SK-N-SH (cell line): ENCODE data around the gene DAGLB. TPM values are rescaled to one million over a fixed set of nuclear protein-coding genes. Genes with fewer than 3 reads are reported as not detected.

ENCODE experiments used
- CTCF ChIA-PET: fragments of 300-600, 350-600 bp; formaldehyde crosslinking; extraction: SDS; loops from one replicate; lab custom pipeline; 2021; lab: Yijun Ruan, JAX
- POLR2A ChIA-PET: fragments of 350-600 bp; sonication (Branson Sonifier 250); formaldehyde crosslinking; extraction: SDS; loops from one replicate; lab custom pipeline; 2020; ENCODE audit warnings: antibody characterized with exemption, inconsistent platforms; lab: Yijun Ruan, JAX
- DNase-seq: peaks from one replicate; pipeline ENCODE4 v3.0.0; 2012
- H2AFZ ChIP-seq: fragments of 200-600 bp; sonication (generic); 2 replicates; pipeline ENCODE4 v1.8.1; 2016; ENCODE audit warnings: antibody characterized with exemption, mild to moderate bottlenecking, low read depth
- H3F3A ChIP-seq: fragments of 200-600 bp; sonication (generic); replicated peaks from 2 replicates; pipeline ENCODE3; 2016; ENCODE audit warnings: antibody characterized with exemption, mild to moderate bottlenecking; ENCODE audit not compliant: insufficient read depth
- H3K27ac ChIP-seq, 2 experiments: fragments of 200-500 bp in 1 of 2; fragments of 200-600 bp in 1 of 2; sonication (Bioruptor generic) in 1 of 2; sonication (generic), shearing (Covaris generic) in 1 of 2; 2 replicates each; pipeline versions ENCODE4 v1.5.1 to v1.6.1; 2014 to 2016; ENCODE audit warnings: low read depth in 2 of 2, inconsistent platforms in 1 of 2, low read length in 1 of 2, mild to moderate bottlenecking in 1 of 2, mixed read lengths in 1 of 2
- H3K27me3 ChIP-seq: fragments of 200-600 bp; sonication (generic), shearing (Covaris generic); 2 replicates; pipeline ENCODE4 v1.6.1; 2016; ENCODE audit warnings: mixed run types; ENCODE audit not compliant: insufficient read depth
- H3K36me3 ChIP-seq, 2 experiments: fragments of 200-500 bp in 1 of 2; fragments of 200-600 bp in 1 of 2; sonication (Bioruptor generic) in 1 of 2; sonication (generic) in 1 of 2; replicated peaks in 1 of 2; 2 replicates each; pipeline versions ENCODE3 to v1.5.1; 2014 to 2016; ENCODE audit warnings: low read length in 1 of 2, mild to moderate bottlenecking in 1 of 2; ENCODE audit not compliant: insufficient read depth in 2 of 2, control insufficient read depth in 1 of 2
- H3K4me1 ChIP-seq, 2 experiments: fragments of 200-500 bp in 1 of 2; fragments of 200-600 bp in 1 of 2; sonication (Bioruptor generic) in 1 of 2; sonication (generic), shearing (Covaris generic) in 1 of 2; 2 replicates each; pipeline versions ENCODE4 v1.5.1 to v1.6.1; 2014 to 2016; ENCODE audit warnings: low read depth in 1 of 2, low read length in 1 of 2, mixed run types in 1 of 2; ENCODE audit not compliant: insufficient read depth in 2 of 2, control insufficient read depth in 1 of 2
- H3K4me2 ChIP-seq: fragments of 200-600 bp; sonication (generic), shearing (Covaris generic); 2 replicates; pipeline ENCODE4 v1.6.1; 2017; ENCODE audit warnings: mixed run types
- H3K4me3 ChIP-seq, 2 experiments: fragments of 200-500 bp in 1 of 2; fragments of 200-600 bp in 1 of 2; sonication (Bioruptor generic) in 1 of 2; sonication (generic), shearing (Covaris generic) in 1 of 2; 2 replicates each; pipeline versions ENCODE4 v1.5.1 to v1.8.1; 2014 to 2016; ENCODE audit warnings: low read depth in 2 of 2, inconsistent platforms in 1 of 2, low read length in 1 of 2, mild to moderate bottlenecking in 1 of 2, mixed read lengths in 1 of 2, moderate library complexity in 1 of 2
- H3K79me2 ChIP-seq: fragments of 200-600 bp; sonication (generic); 2 replicates; pipeline ENCODE4 v1.8.1; 2017; ENCODE audit warnings: mild to moderate bottlenecking; ENCODE audit not compliant: insufficient read depth
- H3K9ac ChIP-seq: fragments of 200-600 bp; sonication (generic); 2 replicates; pipeline ENCODE4 v1.6.1; 2017; ENCODE audit warnings: mixed run types
- H3K9me2 ChIP-seq: fragments of 200-600 bp; sonication (generic); 2 replicates; pipeline ENCODE4 v1.6.1; 2017; ENCODE audit warnings: mixed run types
- H3K9me3 ChIP-seq: fragments of 200-600 bp; sonication (generic); 2 replicates; pipeline ENCODE4 v1.6.1; 2017; ENCODE audit warnings: mixed run types, mild to moderate bottlenecking, moderate library complexity
- H4K20me1 ChIP-seq: fragments of 200-600 bp; sonication (generic); 2 replicates; pipeline ENCODE4 v1.6.1; 2017; ENCODE audit warnings: mild to moderate bottlenecking, mixed run types; ENCODE audit not compliant: insufficient read depth
- CHD2 ChIP-seq: fragments of 150-350 bp; IDR thresholded peaks from 2 replicates; pipeline ENCODE4 v1.6.1; 2018; ENCODE audit warnings: low read length; ENCODE audit not compliant: partially characterized antibody
- CTCF ChIP-seq: fragments of 200-600 bp; sonication (generic); IDR thresholded peaks from 2 replicates; pipeline ENCODE4 v1.6.1; 2017; ENCODE audit warnings: antibody characterized with exemption, mild to moderate bottlenecking, moderate library complexity
- ELF1 ChIP-seq: IDR thresholded peaks from 2 replicates; pipeline ENCODE4 v1.4.0; 2012
- FOXJ3 ChIP-seq: sonication (generic); formaldehyde crosslinking; IDR thresholded peaks from 2 replicates; pipeline ENCODE4 v1.5.1; 2020; ENCODE audit warnings: mild to moderate bottlenecking, missing genetic modification reagents
- FOXM1 ChIP-seq: IDR thresholded peaks from 2 replicates; pipeline ENCODE4 v1.4.0; 2012; ENCODE audit warnings: low read depth, mild to moderate bottlenecking
- JUND ChIP-seq: IDR thresholded peaks from 2 replicates; pipeline ENCODE4 v1.4.0; 2012
- MAX ChIP-seq: IDR thresholded peaks from 2 replicates; pipeline ENCODE4 v1.4.0; 2012; ENCODE audit warnings: low read depth
- MEF2A ChIP-seq: IDR thresholded peaks from 2 replicates; pipeline ENCODE4 v1.4.0; 2012; ENCODE audit warnings: low read depth, borderline replicate concordance
- MXI1 ChIP-seq: IDR thresholded peaks from 2 replicates; pipeline ENCODE4 v1.6.1; 2012; ENCODE audit warnings: mild to moderate bottlenecking, low read depth, low read length, improper control_type of control experiment
- PBX3 ChIP-seq: IDR thresholded peaks from 2 replicates; pipeline ENCODE4; 2012
- POLR2AphosphoS5 ChIP-seq: IDR thresholded peaks from 2 replicates; pipeline ENCODE4 v1.6.1; 2012; ENCODE audit warnings: low read depth, low read length
- RAD21 ChIP-seq: IDR thresholded peaks from 2 replicates; pipeline ENCODE4 v1.6.1; 2012; ENCODE audit warnings: mild to moderate bottlenecking, low read length
- RCOR1 ChIP-seq: fragments of 150-350 bp; IDR thresholded peaks from 2 replicates; pipeline ENCODE4 v1.6.1; 2017; ENCODE audit warnings: antibody characterized with exemption, low read length
- RFX5 ChIP-seq: IDR thresholded peaks from 2 replicates; pipeline ENCODE4 v1.6.1; 2012; ENCODE audit warnings: mild to moderate bottlenecking, improper control_type of control experiment, low read length
- RXRA ChIP-seq: IDR thresholded peaks from 2 replicates; pipeline ENCODE4 v1.4.0; 2012; ENCODE audit warnings: low read depth, mild to moderate bottlenecking, borderline replicate concordance
- TAF1 ChIP-seq: IDR thresholded peaks from 2 replicates; pipeline ENCODE4 v1.6.1; 2012; ENCODE audit warnings: low read depth, mild to moderate bottlenecking, low read length, moderate library complexity, borderline replicate concordance
- TCF12 ChIP-seq: IDR thresholded peaks from 2 replicates; pipeline ENCODE4 v1.4.0; 2012
- TEAD4 ChIP-seq: IDR thresholded peaks from 2 replicates; pipeline ENCODE4 v1.4.0; 2012; ENCODE audit warnings: mild to moderate bottlenecking, borderline replicate concordance; ENCODE audit not compliant: insufficient read depth
- USF2 ChIP-seq: fragments of 150-350 bp; IDR thresholded peaks from 2 replicates; pipeline ENCODE4 v1.6.1; 2017; ENCODE audit warnings: antibody characterized with exemption, low read length, low read depth, borderline replicate concordance
- YY1 ChIP-seq: IDR thresholded peaks from 2 replicates; pipeline ENCODE4 v1.4.0; 2012; ENCODE audit warnings: low read depth, mild to moderate bottlenecking
- ZBTB33 ChIP-seq: IDR thresholded peaks from 2 replicates; pipeline ENCODE4 v1.4.0; 2012; ENCODE audit warnings: low read depth, borderline replicate concordance
- WGBS: methylation state at CpG from one replicate; pipeline ENCODE4 v1.1.6; 2017; ENCODE audit warnings: low lambda C conversion rate; 5-methylcytosine and 5-hydroxymethylcytosine counted together
- polyA plus RNA-seq, 3 experiments: library from polyadenylated mRNA; depleted of rRNA; stranded (reverse); fragments of >200 nt; gene quantifications; 2 replicates each; pipeline ENCODE4 v1.2.3, GENCODE V29; 2012

Gene DAGLB
- polyA plus RNA-seq, 1 of the 3 experiments (the other 2 are of a cell fraction), result 24.1 TPM

- H3K9me3 ChIP-seq, result no peaks in the 10 kb centered on the region
- H3F3A ChIP-seq, result peaks cover 3% of the 10 kb centered on the region
- peaks cover 69% of the 10 kb centered on the region for H4K20me1 ChIP-seq
- 95% methylated on average over 6 of the region's 6 CpGs for whole genome bisulfite sequencing
- peaks cover 81% of the 10 kb centered on the region for H3K79me2 ChIP-seq
- no peak overlapping the region for H3K9ac ChIP-seq
- DNase-seq, result no peak
- H3K4me2 ChIP-seq, result peak overlapping the region; percentile 84
- peak overlapping the region in 1 of 2 experiments; percentile 13; a peak in 1 of 4 replicates for H3K4me3 ChIP-seq
- no peak overlapping the region for H3K27ac ChIP-seq
- H3K36me3 ChIP-seq, result peaks cover 16 to 46% of the 10 kb centered on the region in 2 experiments
- no peak for TF ChIP-seq ELF1
- TF ChIP-seq TAF1, result no peak
- TF ChIP-seq ZBTB33, result no peak
- TF ChIP-seq RCOR1, result no peak
- TF ChIP-seq USF2, result no peak
- no peak for TF ChIP-seq PBX3
- TF ChIP-seq MXI1, result no peak
- TF ChIP-seq RFX5, result no peak
- no peak for TF ChIP-seq YY1
- no peak for TF ChIP-seq FOXJ3
- no peak for TF ChIP-seq TCF12
- no peak for TF ChIP-seq JUND
- no peak for TF ChIP-seq RXRA
- TF ChIP-seq RAD21, result no peak
- TF ChIP-seq TEAD4, result no peak
- TF ChIP-seq CHD2, result no peak
- H3K9me2 ChIP-seq, result no peaks in the 10 kb centered on the region
- H2AFZ ChIP-seq, result no peak overlapping the region
- H3K4me1 ChIP-seq, result peaks cover 5 to 20% of the 10 kb centered on the region in 2 experiments
- H3K27me3 ChIP-seq, result no peaks in the 10 kb centered on the region
- ChIA-PET CTCF (no interaction called here), POLR2A (no interaction called here)
Measured at GRCh38 chr7:6481445-6481844, 33.7 kb upstream of the DAGLB start.

- Histone ChIP-seq H3K4me2 (peak overlapping the region; percentile 84), H3K79me2 (peaks cover 93% of the 10 kb centered on the region), H4K20me1 (peaks cover 81% of the 10 kb centered on the region), H3K9me2 (no peaks in the 10 kb centered on the region), H3F3A (peaks cover 4% of the 10 kb centered on the region), H3K4me1 (peaks cover 5 to 20% of the 10 kb centered on the region in 2 experiments), H3K4me3 (no peak overlapping the region), H3K27ac (no peak overlapping the region), H3K9me3 (no peaks in the 10 kb centered on the region), H3K27me3 (no peaks in the 10 kb centered on the region), H2AFZ (no peak overlapping the region), H3K9ac (no peak overlapping the region), H3K36me3 (peaks cover 16 to 57% of the 10 kb centered on the region in 2 experiments)
- no peak for DNase-seq
- 85% methylated on average over 5 of the region's 5 CpGs for WGBS
- POLR2A ChIA-PET, result no interaction called here
- CTCF ChIA-PET, result interaction anchor here (0.7 to 1.0 kb wide), 3 partner anchors 30 to 110 kb away, joined by 3 read pairs; partner anchors contain the start of gene INTS15
- TF ChIP-seq RXRA, result no peak
- no peak for TF ChIP-seq POLR2AphosphoS5
- no peak for TF ChIP-seq CTCF
- TF ChIP-seq USF2, result no peak
- TF ChIP-seq FOXM1, result no peak
- no peak for TF ChIP-seq MEF2A
- TF ChIP-seq RAD21, result no peak
- no peak for TF ChIP-seq PBX3
- TF ChIP-seq JUND, result no peak
- TF ChIP-seq MAX, result no peak
- TF ChIP-seq ELF1, result no peak
- no peak for TF ChIP-seq MXI1
Measured at GRCh38 chr7:6480323-6480660, 32.5 kb upstream of the DAGLB start.
